Dedifferentiated amniotic fluid mesenchymal stem cell (primary cell): ENCODE data around the gene EVC.

Experiments
- DNase-seq: peaks from one replicate; pipeline ENCODE4 v3.0.0-alpha.2; 2016; ENCODE audit errors: extremely low spot score

EVC gene

DNA sequence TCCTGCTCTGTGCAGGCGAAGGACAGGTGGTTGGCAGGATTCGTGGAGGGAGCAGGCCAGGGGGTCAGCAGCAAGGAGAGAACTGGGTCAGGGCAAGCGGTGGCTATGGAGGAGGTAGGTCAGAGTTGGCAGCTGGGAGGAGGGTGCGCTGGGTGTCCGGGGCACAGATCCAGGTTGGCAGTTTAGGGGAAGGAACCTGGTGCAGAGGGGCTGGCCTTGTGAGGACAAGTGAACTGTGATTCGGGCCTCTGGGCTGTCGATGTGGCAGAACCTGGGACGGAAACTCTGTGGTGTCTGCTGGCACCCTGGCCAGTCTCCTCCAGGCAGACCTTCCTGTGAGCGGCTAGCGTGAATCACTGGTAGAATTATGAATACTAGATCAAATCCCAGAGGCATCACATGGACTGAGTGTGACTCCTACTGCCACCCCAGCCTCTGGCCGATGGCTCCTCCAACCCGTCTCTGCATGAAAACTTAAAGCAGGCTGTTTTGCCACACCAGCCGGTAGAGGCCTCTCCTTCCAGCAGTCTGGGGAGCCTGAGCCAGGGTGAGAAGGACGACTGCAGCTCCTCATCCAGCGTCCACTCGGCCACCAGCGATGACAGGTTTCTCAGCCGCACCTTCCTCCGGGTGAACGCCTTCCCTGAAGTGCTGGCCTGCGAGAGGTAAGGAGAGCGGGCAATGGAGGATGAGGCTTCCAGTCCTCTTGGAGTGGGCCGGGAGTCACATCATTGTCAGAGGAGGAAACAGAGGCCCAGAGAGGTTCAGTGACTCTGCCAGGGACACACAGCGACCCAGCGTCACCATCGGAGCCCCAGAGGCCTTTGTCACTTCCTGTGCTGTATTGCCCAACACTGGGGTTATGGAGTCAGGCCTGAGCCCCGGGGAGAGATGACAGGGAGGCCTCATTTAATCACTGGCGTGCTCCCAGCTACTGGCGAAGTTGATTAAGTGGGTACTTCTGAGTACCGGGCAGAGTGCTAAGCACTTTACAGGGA lies 20.3 kb downstream of the EVC start:
- DNase-seq: no peak

GRCh38 chr4:5732158-5732557 lies 21.2 kb downstream of the EVC start:
- no peak for DNase-seq

- DNase-seq: no peak
These were observed 23.9 kb downstream of the EVC start for GRCh38 chr4:5734853-5735252.

GRCh38 chr4:5735463-5735862 lies 24.5 kb downstream of the EVC start:
- no peak for DNase-seq

- DNase-seq: no peak
These were observed 27.1 kb downstream of the EVC start for GRCh38 chr4:5738061-5738460.

DNA sequence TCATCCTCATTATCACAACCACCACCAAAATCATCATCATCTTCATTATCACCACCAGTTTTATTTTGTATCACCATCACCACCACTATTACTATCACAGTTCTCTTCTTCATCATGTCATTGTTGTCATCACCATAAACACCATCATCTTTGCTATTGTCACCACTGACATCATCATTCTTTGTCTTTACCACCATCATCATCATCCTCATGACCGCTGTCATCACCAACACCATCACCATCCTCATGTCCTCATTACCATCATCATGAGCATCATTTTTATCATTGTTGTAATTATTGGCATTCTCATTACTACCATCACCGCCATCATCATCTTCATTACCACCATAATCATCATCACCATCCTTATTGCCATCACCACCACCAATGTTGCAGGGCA lies 31.4 kb downstream of the EVC start:
- DNase-seq: no peak

DNA sequence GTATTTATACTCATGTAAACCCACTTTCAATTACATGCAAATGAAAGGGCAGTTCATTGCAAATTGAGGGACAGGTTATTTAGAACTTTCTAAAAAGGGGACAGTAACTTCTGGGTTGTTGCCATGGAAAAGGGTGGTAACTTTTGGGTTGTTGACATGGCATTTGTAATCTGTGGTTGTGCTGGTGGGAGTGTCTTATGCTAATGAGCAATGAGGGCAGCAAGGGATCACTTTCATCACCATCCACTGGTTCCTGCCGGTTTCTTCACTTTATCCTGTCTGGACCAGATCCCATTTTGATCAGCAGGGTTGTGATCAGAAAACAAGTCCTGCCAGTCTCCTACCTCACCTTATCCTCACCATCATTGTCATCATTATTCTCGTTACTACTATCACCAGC lies 32.0 kb downstream of the EVC start:
- no peak for DNase-seq

GRCh38 chr4:5746250-5746649 lies 35.2 kb downstream of the EVC start:
- DNase-seq: no peak

DNA sequence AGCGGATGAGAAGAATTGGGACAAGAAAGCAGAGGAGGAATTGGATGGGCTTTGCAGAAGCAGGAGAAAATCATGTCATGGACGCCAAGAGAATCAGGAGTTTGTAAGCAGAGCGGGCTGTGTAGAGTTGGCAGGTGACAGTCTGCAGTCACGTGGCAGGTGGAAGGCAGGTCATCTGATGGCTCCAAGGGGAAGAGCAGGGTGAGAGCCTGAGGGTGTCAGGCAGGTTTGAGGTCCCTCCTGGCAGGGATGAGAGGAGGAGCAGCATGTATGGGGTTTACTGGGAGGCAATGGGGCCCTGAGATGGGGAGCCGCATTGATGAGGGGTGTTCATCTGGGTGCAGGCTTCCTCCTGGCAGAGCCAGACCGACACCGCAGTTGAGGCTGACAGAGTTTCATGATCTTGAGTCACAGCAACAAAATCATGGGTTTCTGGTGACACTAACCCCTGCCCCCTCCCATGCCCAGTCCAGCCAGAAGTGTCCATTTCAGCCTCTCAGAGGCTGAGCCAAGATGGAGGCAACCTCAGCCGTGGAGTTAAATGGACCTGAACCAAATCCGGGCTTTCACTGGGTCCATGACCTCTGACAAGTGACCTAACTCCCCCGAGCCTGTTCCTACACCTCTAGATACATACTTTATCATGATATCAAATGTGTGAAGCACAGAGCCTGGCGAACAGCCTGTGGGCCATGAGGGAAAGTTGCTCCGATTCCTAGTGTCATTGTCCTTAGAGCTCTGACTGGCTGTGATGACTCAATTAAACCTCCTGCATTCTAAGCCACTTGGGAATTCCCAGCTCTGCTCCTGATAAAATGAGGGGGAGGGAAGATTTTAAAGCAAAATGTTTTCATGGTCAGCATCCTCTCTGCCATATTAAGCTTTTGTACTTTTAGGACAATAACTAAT lies 36.1 kb downstream of the EVC start:
- peak; percentile 49 for DNase-seq

GRCh38 chr4:5747738-5748375 lies 36.9 kb downstream of the EVC start:
- peak; percentile 98 for DNase-seq

- no peak for DNase-seq
These were observed 38.6 kb downstream of the EVC start for GRCh38 chr4:5749568-5749967.

DNA sequence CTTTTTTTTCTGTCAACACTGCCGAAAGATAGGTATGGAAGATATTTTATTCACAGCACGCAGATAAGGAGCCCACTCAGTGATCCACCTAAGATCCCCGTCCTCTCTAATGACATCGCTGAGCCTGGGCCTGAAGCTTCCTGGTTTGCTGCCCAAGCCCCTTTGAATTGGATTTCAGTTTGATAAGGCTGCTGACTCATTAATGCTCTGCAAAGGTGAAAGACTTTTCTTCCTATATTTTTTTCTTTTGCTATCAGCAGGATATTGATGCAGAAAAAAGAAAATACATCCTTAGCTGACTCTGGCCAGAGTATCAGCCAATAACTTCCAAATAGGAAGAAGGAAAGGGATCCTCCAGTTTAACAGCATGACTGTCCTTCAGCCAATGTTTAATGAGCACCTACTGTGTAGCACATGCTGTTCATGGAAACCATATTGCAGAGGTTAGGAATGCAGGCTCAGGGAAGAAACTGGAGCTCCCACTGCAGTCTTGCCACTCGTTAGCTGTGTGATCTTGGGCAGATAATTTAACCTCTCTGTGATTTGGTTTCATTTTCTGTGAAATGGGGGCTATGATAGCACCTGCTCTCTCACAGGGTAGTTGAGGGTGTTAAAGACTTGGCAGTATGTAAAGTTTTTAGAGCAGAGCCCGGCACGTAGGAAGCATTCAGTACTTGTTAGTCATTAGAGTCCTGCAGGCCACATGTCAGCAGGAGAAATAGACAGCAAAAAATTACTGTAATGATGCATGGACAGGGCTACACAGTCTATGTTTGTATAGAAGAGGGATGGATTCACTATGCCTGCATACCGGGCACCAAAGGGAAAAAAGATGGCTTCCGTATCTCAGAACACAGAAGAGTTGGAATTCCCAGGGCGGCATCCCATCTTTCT lies 39.3 kb downstream of the EVC start:
- peak; percentile 38 for DNase-seq

GRCh38 chr4:5750946-5751665 lies 40.1 kb downstream of the EVC start:
- DNase-seq: no peak

DNA sequence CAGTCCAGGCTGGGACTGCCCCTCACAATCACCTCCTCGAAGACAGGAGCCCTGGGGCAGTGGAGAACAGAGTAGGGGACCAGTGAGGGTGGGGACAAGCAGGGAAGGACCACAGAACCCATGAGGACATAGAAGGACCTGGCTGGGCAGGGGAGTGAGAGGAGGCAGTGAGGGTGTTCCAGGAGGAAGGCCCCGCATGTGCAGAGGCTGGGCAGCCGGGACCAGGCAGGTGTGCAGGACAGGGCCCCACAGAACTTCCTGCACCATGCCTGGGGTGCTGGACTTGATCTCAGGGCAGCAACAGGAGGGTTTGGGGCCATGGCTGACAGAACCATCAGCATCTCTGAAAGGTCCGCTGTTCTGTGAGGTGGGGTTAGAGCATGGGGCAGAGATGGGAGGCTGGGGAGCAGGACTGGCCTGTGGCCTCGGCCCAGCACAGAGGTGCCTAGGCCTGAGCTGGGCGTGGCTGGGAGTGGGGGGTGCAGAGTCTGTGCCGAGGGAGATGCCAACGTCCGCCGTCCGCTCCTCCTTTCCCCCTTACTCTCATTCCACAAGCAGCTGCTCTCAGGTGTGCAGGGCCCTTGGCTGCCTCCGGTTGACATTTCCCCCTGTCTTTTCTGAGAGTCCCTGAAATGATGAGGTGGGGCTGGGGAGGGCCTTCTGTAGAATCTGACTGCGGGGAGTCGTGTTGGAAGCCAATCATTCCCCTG lies 40.8 kb downstream of the EVC start:
- DNase-seq: no peak

DNA sequence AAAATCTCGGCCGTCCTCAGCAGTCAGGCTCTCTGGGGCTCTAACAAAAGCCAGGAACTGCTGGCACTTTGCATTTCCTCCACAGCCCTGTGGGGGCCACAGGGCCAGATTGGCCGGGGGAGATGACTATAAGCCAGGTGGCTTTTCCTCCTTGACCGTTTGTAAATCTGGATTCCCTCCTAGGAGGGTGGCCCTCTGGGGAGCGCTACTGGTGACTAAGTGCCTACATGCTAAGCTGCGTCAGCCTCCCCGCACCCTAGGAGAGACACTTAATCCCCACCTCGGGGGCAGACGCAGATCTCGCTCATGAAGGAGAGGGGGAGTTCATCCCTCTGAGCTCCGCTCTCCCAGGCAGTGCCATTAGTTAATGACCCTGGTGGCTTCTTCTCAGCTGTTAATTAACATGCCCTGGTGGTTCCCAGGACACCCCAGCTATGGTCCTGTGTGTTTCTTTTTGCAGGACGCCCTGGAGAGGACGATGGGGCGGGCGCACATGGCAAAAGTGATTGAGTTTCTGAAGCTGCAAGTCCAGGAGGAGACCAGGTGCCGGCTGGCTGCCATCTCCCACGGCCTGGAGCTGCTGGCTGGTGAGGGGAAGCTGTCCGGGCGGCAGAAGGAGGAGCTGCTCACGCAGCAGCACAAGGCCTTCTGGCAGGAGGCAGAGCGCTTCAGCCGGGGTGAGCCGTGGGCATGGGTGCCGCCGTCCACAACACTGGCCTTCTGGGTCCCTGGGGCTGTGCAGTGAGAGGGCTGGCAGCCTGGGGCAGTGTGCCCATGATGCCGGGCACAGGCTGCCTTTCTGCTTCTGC lies 41.6 kb downstream of the EVC start:
- DNase-seq: no peak

- no peak for DNase-seq
These were observed 42.4 kb downstream of the EVC start for GRCh38 chr4:5753366-5753765.

DNA sequence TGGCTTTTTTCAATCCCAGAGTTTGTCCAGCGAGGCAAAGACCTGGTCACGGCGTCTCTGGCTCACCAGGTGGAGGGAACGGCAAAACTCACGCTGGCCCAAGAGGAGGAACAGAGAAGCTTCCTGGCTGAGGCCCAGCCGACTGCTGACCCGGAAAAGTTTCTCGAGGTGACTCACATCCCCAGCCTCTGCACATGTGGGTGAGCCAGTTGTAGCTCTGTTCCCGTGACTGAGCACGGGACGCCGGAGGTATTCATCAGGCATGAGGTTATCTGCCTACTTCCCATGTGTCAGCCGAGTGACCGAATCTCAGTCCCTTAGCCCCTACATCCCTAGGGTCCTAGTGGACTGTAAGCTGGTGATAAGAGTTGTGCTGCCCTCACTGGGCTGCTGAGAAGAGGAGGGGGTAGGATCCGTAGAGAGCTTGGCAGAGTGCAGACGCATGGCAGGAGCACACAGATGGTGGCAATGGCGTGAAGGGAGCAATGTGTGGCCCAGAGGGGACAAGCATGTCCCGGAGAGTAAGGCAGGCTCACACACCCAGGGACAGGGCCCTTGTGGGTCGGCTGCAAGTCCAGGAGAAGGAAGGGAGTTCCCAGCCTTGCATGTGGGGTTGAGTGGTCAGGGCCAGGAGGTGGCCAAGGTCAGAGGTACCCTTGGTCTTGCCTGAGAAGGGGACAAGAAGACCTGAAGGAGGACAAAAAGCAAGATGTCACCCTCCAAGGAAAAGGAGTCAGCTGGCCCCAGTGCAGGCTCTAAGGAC lies 42.9 kb downstream of the EVC start:
- peak; percentile 47 for DNase-seq

- DNase-seq: no peak
These were observed 43.5 kb downstream of the EVC start for GRCh38 chr4:5754529-5754881.
